Measurements from ENCODE around the gene PRKCZ.

DNA sequence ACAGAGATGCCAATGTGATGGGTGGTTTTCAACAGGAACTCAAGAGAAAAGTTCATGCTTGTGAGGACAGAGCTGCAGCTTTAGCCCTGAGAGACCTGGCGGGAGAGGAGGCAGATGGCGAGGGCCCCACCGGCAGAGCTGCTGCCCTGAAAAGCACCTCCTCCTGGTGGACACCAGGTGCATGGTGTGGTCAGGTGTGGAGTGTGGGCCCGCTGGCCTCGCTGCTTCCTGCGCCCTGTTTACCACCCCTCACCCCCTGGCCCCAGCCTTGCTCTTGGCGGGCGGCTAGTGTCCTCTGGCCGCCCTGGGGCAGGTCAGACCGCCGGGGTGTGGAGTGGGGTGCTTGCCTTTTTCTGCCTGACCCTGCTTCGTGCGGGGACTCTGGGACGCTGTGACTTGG lies 42.8 kb downstream of the PRKCZ start:
- TF ChIP-seq, protein P1, sequence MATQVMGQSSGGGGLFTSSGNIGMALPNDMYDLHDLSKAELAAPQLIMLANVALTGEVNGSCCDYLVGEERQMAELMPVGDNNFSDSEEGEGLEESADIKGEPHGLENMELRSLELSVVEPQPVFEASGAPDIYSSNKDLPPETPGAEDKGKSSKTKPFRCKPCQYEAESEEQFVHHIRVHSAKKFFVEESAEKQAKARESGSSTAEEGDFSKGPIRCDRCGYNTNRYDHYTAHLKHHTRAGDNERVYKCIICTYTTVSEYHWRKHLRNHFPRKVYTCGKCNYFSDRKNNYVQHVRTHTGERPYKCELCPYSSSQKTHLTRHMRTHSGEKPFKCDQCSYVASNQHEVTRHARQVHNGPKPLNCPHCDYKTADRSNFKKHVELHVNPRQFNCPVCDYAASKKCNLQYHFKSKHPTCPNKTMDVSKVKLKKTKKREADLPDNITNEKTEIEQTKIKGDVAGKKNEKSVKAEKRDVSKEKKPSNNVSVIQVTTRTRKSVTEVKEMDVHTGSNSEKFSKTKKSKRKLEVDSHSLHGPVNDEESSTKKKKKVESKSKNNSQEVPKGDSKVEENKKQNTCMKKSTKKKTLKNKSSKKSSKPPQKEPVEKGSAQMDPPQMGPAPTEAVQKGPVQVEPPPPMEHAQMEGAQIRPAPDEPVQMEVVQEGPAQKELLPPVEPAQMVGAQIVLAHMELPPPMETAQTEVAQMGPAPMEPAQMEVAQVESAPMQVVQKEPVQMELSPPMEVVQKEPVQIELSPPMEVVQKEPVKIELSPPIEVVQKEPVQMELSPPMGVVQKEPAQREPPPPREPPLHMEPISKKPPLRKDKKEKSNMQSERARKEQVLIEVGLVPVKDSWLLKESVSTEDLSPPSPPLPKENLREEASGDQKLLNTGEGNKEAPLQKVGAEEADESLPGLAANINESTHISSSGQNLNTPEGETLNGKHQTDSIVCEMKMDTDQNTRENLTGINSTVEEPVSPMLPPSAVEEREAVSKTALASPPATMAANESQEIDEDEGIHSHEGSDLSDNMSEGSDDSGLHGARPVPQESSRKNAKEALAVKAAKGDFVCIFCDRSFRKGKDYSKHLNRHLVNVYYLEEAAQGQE (IDR thresholded peaks at IDR 0.05; ENCODE audit: insufficient read depth in 1 of 2, low read depth in 2 of 2, low read length in 2 of 2) = no peak
- no peak for TF ChIP-seq SIN3A (IDR thresholded peaks at IDR 0.05; ENCODE audit: borderline replicate concordance, insufficient read depth, low read length)

Measured in PFSK-1 (cell line).